ENCODE results near the gene DPY19L1.
"Not testable (repeated sequence)": the region's sequence is repeated elsewhere in the genome, so short reads cannot be mapped to it uniquely, and the experiment has no call there.

DPY19L1 gene

DNA sequence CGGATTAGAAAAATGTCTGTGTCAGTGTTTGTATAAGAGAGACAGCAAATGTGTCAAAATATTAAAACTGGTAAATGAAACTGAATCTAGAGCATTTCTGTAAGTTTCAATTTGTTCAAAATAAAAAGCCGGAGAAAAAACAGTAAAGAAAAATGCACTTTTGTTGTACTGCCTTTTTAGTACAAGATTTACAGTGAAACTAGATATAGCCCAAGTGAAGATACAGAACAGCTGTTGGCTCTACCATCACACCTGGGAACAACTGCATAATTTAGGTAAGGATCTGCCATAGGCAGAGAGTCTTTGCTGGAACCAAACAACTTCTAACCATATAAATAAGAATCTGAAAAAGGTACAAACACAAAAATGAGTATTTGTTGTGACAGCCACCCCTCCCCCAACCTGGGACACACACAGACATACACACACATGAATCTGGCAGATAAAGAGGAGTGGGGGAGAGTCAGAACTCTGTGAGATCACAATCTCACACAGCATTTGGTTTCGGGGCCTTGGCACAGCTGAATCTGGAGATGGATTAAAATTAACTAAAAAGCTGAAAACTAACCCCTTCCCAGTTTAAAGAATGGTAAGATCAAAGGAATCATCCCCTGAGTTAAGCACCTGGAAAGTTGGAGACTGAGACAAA is 54.8 kb downstream of the DPY19L1 start:
- no peak for DNase-seq (ENCODE audit: low read depth)

DNA sequence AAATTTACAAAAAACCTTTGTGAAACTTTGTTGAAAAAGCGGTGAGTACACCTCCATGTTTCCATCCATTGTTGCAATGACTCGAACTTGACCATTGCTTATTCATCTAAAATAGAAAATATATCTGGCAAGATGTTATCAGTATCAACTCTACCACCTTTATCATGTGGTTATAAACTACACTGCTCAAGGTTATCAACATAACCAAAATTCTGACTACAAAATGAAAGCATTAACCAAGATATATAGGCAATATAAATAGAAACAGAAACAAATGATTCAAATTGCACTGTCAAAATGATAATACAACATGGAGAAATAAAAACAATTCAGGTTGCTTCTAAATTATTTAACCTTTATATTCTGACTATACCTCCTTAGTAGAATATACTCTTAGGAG is 58.2 kb downstream of the DPY19L1 start:
- DNase-seq (ENCODE audit: low read depth); H3K4me3 ChIP-seq (ENCODE audit: low read depth, low read length): not testable (repeated sequence)

More for the DNA sequence above, 54.8 kb downstream of the DPY19L1 start:
- no peak overlapping the region for H3K4me3 ChIP-seq (ENCODE audit: low read depth, low read length)
- TF ChIP-seq, protein P1, sequence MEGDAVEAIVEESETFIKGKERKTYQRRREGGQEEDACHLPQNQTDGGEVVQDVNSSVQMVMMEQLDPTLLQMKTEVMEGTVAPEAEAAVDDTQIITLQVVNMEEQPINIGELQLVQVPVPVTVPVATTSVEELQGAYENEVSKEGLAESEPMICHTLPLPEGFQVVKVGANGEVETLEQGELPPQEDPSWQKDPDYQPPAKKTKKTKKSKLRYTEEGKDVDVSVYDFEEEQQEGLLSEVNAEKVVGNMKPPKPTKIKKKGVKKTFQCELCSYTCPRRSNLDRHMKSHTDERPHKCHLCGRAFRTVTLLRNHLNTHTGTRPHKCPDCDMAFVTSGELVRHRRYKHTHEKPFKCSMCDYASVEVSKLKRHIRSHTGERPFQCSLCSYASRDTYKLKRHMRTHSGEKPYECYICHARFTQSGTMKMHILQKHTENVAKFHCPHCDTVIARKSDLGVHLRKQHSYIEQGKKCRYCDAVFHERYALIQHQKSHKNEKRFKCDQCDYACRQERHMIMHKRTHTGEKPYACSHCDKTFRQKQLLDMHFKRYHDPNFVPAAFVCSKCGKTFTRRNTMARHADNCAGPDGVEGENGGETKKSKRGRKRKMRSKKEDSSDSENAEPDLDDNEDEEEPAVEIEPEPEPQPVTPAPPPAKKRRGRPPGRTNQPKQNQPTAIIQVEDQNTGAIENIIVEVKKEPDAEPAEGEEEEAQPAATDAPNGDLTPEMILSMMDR (IDR thresholded peaks at IDR 0.05; ENCODE audit: control insufficient read depth, extremely low read depth, insufficient read depth) = no peak

DNA sequence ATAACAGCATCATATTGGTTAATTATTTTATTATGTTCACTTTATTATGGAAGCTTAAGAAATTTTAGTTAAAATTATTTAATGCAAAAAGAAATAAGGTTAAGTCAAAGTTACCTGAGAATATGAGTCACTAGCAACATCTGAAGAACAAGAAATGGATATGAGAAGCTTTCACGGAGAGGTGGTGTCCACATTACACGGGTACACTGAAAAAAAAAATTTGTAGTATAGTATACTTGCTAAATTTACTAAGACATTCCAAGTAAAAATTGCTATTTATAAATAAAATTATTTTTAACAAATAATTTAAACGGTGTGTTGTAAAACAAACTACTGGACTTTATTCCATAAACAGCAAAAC is 63.9 kb downstream of the DPY19L1 start:
- no peak overlapping the region for H3K4me3 ChIP-seq (ENCODE audit: low read depth, low read length)
- TF ChIP-seq, protein P1 (IDR thresholded peaks at IDR 0.05; ENCODE audit: control insufficient read depth, extremely low read depth, insufficient read depth) = no peak
- DNase-seq (ENCODE audit: low read depth) = no peak

DNA sequence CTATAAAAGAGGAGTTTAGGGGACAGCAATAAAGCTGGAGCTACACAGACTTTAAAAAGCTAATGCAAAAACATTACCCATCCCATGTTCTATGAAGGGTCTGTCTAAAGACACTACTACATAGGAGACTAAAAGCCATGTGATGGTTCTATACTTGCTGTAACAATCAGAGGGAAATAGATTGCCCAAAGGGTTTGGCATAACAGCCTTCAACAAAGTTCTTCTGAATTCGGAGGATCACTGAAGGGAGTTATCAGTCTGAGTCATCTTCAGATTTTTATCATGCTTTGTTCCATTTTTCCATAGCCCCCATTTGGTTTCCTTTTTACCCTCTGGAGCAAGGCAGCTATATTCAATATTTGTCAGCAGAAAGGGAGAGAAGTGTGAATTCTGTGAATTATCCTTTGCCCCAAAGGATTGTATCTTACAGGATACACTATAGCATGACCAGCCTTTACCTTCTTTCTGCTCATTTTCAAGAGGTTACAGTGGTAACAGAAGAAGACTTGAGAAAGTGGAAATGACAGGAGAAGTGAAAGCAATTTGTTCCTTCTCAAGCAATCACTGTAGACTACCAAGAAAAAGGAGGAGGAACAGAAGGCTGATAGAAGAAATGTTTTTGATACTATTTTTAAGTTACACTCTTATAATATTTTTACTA is 64.4 kb downstream of the DPY19L1 start:
- not testable (repeated sequence) for DNase-seq (ENCODE audit: low read depth); H3K4me3 ChIP-seq (ENCODE audit: low read depth, low read length)

DNA sequence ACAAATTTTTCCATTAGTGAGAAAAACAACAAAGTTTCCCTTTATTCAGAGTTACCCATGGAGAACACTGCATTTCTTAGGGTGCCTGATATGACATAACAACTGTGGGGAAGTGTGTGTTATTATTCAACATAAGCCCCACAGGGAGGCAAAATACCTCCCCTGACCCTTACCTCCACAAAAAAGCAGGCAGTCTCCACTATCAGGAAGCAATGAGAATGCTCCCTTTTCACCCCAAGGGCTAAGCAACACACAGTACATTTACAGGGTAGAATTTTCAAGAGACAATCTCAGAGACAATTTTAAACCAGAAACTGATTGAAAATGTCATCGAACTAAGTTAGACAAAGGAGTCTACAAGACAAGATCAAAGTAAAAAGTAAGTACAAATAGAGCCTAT is 69.5 kb downstream of the DPY19L1 start:
- not testable (repeated sequence) for H3K4me3 ChIP-seq (ENCODE audit: low read depth, low read length); DNase-seq (ENCODE audit: low read depth)

DNA sequence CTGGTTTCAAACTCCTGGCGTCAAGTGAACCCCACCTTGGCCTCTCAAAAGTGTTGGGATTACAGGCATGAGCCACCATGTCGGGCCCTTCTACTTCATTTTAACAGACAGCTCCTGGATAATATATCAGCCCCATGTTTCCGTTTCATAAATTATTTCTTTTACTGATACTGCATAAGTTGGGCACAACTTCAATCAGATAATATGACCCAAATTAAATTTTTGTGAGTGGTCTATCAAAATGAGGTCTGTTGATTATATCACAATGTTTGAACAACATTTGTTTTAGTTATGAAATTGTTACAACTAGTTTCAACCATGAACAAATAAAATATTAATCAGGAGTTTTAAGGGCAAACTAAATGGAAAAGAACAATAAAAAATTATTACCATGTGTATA is 70.8 kb downstream of the DPY19L1 start:
- not testable (repeated sequence) for H3K4me3 ChIP-seq (ENCODE audit: low read depth, low read length); DNase-seq (ENCODE audit: low read depth)

DNA sequence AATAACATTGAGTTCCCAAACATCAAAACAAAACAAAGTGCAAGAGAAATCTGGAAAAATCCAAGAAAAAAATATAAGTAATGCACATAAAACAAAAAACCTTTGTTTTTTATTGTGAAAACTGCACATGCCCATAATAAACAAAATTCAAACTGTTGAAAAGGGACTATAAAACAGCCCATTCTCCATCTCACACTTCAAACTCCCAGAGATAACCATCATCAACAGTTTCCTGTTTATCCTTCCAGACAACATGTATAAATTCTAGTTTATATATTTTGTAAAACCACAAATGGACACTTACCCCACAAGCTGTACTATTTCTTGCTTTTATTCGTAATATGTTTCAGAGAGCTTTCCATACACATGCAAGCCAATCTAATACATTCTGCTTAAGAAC is 79.3 kb downstream of the DPY19L1 start:
- DNase-seq (ENCODE audit: low read depth) = no peak
- TF ChIP-seq, protein P1 (IDR thresholded peaks at IDR 0.05; ENCODE audit: control insufficient read depth, extremely low read depth, insufficient read depth) = no peak
- no peak overlapping the region for H3K4me3 ChIP-seq (ENCODE audit: low read depth, low read length)

DNA sequence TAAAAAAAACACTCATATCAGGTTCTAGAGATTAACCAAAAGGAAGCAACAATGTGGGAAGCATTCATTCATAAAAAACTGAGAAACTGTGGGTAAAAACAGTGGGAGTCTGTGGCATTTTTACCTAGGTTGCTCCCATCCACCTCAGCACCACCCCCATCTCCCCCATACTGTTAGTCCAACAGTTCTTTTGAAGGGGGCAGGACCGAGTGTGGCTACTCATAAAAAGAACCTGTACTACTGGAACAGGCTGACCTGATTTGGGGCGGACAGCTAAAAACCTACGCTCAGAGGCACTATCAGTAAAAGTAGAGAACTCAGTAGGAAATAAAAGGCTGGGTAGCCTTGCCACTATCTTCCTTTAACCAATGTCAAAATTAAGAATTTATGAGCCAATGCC is 84.5 kb downstream of the DPY19L1 start:
- no peak for DNase-seq (ENCODE audit: low read depth)
- H3K4me3 ChIP-seq (ENCODE audit: low read depth, low read length) = no peak overlapping the region
- TF ChIP-seq, protein P1 (IDR thresholded peaks at IDR 0.05; ENCODE audit: control insufficient read depth, extremely low read depth, insufficient read depth) = no peak

DNA sequence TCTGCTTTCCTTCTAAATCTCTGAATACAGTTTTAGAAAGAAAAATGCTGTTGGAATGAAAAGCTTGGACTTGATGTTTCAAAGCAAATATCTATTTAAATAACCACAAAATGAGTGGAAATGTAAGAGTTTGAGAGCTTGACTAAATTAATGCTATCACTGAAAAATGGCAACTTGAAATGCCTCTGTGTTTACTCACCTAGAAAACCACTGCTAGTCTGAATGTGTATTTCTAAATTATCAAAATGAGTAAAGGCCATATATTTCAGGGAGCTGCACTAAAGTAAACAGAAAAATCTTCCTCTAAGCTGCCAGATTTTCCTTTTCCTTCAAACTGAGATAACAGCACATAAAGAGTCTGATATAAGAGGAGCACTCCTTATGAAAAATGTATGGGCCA is 87.9 kb downstream of the DPY19L1 start:
- TF ChIP-seq, protein P1 (IDR thresholded peaks at IDR 0.05; ENCODE audit: control insufficient read depth, extremely low read depth, insufficient read depth) = no peak
- DNase-seq (ENCODE audit: low read depth) = no peak
- H3K4me3 ChIP-seq (ENCODE audit: low read depth, low read length) = no peak overlapping the region

DNA sequence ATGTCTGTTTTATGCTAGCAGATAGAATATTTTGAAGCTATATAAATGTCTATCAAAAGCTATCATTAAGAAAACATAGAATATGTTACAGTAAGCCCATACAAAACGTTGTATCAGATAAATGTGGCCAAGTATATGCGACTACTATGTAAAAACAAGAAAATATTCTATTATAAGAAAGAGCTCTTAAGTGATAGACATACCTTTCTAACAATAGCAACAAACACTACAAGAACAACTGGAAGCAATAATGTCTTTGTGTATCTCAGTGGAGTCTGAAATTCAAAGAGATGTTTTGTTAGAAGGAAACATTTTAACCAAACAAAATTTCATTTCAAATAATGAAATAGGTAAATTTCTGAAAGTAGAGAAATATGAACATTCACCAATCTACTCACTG is 89.9 kb downstream of the DPY19L1 start:
- H3K4me3 ChIP-seq (ENCODE audit: low read depth, low read length) = not testable (repeated sequence)

More for the DNA sequence above, 89.9 kb downstream of the DPY19L1 start:
- DNase-seq (ENCODE audit: low read depth) = not testable (repeated sequence)

Data from LNCaP clone FGC (cell line).